ENCODE results near the gene PCSK2.

PCSK2 gene

DNA sequence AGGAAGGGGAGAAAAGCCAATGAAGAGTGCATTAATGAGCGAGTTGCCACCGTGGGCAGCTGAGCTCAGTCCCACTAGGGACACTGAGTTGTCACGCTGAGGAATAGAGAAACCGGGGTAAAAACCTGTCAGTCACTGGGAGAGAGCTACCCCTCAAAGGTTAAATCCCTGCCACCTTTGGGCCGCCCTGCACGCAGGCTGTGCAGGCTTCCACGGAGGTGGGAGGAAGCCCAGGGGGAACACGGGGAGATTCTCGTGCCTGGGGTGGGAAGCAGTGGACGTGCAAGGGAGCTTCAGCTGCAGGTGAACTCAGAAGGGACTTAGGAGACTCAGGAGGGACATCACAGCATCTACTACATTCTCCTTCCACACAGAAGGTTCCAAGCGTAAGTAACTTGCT, 253.9 kb downstream of the PCSK2 start:
- DNase-seq (ENCODE audit: low spot score) = no peak

DNA sequence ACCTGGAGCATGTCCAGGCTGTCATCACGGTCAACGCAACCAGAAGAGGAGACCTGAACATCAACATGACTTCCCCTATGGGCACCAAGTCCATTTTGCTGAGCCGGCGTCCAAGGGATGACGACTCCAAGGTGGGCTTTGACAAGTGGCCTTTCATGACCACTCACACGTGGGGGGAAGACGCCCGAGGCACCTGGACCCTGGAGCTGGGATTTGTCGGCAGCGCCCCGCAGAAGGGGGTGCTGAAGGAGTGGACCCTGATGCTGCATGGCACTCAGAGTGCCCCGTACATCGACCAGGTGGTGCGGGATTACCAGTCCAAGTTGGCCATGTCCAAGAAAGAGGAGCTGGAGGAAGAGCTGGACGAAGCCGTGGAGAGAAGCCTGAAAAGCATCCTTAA, 254.8 kb downstream of the PCSK2 start:
- no peak for DNase-seq (ENCODE audit: low spot score)

DNA sequence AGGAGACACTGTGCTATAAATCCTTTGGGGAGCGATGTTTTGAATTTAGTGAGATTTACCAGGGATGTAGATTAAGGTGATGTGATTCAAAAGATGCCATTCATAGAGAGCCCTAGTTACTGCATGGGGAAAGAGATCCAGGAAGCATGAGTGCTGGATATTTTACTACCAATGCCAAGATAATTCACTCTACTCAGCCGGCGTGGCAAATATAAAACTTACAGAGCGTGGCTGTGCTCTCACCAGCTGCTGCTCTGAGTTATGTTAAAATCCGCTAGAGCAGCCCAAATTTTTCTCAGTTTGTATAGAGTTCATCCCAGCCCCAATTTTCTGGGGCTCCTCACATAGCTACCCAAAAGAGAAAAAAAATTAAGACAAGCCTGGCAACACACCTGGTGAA, 255.7 kb downstream of the PCSK2 start:
- no peak for DNase-seq (ENCODE audit: low spot score)

DNA sequence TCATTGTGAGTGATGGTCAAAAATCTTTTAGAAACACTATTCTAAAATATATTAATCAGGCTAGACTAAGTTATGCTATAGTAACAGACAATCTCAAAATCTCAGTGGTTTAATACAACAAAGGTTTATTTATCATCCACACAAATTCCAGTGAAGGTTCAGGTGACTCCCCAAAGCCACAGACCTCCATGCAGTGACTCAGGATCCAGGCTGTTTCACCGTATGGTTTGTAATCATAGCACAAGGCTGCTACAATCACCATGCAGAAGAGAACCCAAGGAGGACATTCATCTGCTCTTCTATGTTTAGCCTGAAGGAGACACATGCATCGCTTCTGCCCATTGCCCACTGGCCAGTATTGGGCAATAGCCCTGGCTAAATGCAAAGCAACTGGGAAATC, 258.2 kb downstream of the PCSK2 start:
- DNase-seq (ENCODE audit: low spot score) = no peak

DNA sequence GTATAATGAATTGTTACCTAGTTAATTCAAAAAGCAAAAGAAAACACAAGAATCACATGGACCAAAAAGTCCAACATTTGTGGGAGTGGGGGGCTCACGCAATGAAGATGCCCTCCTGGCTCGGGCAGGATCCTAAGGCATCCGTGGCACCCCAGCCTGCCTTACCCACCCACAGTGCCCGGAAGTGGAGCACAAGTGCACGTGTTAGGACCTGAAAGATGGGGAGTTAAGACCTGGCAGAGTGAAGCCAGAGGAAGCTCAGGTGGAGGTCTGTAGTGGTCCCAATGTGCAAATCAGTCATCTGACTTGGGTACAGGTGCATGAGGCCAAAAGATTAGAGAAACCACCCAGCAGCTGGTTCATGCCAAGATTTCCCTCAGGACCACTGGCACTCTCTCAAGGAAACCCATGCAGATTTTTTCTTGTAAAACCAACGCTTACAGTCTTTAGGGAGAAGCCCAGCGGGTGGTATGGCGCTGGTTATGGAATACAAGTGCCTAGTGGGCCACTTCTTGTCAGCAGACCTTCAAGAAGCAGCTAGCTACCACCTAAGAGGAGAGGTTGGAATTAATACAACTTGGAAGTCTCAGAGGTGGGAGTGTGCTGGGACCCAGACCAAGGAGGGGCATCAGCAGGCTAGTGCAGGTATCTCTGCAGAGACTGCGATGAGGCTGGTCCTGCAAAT, 262.2 kb downstream of the PCSK2 start:
- no peak for DNase-seq (ENCODE audit: low spot score)

DNA sequence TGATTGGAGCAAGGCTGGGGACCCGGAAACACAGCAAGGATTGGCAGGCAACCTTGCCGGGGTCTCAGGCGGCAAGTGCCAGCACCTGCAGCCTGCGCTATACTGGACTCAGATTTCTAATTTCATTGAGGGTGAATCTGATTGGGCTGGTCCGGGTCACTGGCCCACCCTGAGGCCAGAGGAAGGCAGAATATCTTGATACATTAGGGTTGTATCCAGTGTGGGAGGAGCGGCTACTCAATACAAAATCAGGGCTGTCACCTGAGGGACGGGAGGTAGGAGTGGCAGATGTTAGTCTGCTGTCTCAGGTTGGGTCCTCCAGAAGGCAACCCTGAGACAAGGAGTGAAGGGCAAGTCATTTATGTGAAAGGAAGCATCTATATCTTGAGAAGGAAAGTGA, 263.7 kb downstream of the PCSK2 start:
- no peak for DNase-seq (ENCODE audit: low spot score)

DNA sequence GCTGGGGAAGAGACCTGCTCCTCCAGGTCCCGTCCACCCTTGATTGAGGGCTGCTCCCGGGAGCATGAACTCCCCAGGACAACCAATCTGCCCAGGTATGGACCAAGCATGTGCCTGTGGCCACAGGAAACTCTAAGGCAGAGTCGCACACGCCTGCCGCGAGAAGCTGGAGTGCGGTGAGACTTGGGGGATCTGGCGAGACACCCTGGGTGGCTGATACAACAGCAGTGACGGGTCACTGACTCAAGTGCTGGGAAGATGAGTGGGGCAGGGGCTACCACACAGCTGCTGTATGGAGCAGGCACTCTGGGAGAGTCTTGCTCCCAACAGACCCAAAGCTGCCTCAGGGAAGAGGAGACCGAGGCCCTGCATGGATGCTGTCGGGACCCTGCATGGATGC, 264.2 kb downstream of the PCSK2 start:
- DNase-seq (ENCODE audit: low spot score) = no peak

DNA sequence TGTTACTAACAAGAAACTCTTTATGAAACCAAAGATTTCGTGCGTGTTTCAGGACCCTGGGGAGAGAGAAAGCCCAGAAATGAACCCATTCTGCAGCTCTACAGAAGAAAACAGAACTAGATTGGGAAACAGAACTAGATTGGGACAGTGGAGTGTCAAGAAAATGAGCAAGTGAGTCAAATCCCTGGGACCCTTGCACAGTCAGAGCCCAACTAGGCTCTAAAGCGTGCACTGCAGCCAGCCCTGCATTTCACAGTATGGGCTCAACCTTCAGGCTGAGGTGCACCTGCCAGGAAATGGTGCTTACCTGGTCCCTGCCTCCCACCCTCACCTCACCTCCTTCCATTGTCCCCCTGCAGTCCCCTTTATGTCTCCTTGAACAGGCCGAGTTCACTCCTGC, 264.6 kb downstream of the PCSK2 start:
- DNase-seq (ENCODE audit: low spot score) = no peak

DNA sequence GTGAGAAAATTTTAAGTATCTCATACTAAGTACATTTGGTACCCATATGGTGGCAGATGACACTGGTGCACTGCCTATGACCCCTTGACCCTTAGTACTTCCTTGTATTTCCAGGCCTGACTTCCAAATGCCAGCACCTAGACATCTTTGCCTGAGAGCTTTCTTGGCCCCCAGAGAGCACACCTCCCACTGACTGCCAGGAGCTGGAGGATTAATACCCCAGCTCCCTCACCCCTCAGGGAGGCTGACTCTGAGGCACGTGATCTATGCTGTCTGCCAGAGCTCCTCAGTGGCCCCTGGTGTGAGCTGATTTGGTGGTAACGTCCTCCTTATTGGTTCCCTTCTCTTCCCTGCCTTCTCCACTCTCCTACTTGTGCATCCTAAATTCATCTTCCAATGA, 266.3 kb downstream of the PCSK2 start:
- DNase-seq (ENCODE audit: low spot score) = no peak

DNA sequence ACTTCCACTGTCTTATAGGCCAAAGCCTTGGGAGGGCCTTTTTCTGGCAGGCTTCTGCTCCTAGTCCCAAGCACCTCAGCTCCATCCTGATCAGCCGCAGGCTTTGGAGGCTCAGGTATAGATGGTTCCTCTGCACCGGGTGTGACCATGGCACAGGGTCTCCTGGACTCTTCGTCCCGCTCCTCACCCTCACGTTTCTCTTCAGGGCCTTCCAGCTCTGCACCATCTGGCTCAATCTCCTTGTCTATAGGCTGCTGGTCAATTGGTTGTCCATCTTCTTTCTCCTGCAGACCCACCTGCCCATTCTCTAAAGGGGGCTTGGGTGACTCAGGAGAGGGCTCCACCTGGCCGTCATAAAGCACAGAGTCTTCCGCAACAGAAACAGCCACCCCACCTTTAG, 267.4 kb downstream of the PCSK2 start:
- DNase-seq (ENCODE audit: low spot score) = no peak

DNA sequence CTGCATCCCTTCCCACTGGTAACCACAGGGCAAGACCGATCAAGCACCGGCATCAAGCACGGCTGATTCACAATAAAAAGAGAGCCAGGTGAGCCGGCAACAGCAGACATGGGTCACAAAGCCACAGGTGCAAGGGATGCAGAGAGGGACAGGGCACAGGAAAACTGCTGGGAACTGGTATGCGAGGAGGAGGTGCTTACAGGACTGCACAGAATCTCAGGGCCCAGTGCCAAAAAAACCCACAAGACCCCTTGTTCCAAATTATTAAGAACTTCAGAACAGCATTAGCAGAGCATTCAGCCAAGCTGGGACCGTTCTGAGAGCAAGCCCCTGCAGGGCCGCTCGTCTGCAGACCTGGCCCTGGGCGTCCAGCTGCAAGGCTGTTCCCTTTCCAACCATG, 269.0 kb downstream of the PCSK2 start:
- DNase-seq (ENCODE audit: low spot score) = no peak

DNA sequence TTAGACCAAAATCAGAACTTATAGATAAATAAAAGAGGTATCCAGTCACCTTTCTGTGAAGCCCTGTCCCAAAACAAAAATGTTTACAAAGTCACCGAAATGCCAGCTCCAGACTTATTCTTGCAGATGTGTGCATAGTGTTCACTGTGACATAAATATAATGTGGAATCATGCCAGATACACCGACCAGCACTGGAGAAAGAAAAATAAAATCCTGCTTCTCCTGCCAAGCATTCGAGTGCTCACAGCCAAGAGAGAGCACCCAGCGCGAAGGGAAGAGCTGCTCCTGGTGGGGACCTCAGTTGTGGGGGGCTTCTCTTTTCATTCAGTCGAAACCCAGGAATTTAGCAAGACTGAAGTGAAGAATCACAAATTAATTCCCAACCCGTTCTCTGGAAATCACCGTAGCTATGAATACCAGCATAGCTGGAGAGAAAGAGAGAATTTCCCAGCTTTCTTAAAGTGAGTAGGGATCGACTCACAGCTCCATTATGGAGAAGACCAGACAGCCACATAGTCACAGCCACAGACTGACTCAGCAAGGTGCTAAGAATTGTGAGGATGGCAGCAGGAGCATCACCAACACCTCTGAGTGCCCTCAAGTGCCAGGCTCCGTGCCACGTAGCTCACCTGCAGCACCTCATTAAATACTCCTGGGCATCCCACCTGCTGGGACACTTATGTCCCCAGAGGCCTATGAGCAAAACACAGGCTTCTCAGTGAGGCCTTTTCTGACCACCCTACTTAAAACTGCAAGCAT, 271.2 kb downstream of the PCSK2 start:
- DNase-seq (ENCODE audit: low spot score) = no peak

DNA sequence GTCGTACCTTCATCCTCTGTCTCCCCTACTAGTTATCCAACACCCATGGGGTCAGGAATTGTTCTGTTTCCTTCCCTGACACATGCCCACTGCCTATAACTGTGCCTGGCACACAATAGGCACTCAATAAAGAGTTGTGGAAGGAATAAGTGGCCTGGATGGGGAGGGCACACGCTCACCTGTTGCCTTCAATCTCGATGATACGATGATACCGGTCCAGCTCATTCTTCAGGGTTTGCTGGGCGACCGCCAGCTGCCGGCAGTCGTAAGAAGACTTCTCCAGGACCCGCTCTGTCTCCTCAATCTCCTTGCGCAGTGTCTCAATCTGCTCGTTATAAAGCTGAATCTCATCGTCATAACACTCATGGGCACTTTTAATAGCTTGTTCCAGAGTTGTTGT, 271.8 kb downstream of the PCSK2 start:
- DNase-seq (ENCODE audit: low spot score) = no peak

DNA sequence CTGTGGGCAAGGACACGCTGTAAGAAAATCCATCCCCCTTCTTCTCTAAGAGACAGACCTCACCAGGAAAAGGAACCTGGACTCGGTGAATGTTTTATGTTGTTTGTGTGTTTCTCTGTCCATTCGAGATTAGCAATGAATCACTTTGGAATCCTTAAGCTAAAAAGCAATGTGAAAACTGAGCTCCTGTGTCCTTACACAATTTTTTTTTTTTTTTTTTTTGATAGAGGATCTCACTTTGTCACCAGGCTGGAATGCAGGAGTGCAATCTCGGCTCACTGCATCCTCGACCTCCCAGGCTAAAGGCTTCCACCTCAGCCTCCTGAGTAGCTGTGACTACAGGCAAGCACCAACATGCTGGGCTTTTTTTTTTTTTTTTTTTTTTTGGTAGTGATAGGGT, 272.2 kb downstream of the PCSK2 start:
- no peak for DNase-seq (ENCODE audit: low spot score)

DNA sequence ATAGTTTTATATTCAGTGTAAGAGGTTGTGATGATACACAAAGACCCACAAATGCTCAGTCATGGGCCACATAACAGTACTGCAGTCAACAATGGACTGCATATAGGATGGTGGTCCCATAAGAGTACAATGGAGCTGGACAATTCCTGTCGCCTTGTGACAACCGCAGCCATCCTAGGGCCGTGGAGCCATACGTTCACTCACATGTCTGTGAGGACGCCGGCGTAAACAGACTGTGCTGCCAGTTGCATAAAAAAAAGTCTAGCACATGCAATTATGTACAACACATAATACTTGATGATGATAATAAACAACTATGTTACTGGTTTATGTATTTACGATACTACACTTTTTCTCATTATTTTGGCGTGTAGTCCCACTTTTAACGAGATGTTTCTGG, 273.4 kb downstream of the PCSK2 start:
- DNase-seq (ENCODE audit: low spot score) = no peak

DNA sequence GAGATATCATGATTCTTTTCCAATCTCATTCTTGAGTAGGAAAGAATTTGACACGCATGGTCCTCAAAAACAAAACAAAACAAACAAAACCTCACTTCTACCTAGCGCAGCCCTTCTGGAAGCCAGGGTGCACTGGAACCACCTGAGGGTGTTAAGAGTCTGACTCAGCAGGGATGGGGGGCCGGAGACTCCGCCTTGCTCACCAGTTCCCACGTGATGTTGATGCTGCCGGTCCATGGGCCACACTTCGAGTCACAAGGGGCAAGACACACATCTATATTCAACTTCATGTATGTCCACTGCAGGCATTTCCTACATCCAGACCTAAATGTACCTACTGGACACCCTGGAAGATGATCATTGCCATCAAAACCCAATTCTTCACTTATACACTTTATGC, 274.0 kb downstream of the PCSK2 start:
- DNase-seq (ENCODE audit: low spot score) = no peak

DNA sequence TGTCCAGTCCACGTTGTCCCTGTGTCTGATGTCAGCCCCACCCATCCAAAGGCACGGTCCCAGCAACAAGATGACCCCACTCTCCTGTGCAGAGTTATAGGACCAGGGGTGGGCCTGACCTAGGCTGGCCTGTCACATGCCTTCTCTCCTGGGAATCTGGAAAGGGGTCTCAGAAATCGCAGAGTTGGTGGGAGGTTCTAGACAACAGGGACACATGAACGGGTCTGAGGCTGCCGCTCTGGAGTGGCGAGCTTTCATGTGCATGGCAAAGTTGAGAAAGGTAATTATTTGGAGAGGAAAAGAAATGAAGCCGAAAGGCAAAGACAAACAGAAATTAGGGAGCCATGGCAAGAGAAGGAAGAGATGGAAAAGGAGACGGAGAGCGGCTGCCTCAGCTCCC, 274.9 kb downstream of the PCSK2 start:
- no peak for DNase-seq (ENCODE audit: low spot score)

DNA sequence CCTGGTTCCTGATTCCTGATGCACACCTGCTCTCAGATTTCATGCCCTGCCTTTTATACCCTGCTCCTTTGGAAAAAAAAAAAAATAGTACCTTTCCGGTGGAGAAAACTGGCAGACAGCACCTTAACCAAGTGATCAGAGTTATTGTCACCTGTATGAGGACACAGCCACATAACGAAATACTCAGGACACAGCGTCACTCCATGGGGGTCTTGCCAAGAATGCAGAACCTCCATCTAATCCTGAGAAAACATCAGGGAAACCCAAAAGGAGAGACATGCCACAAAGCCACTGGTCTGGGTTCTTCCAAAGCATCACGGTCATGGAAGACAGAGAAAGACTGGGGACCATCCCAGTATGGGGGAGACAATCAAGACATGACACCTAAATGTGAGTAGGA, 275.3 kb downstream of the PCSK2 start:
- no peak for DNase-seq (ENCODE audit: low spot score)

DNA sequence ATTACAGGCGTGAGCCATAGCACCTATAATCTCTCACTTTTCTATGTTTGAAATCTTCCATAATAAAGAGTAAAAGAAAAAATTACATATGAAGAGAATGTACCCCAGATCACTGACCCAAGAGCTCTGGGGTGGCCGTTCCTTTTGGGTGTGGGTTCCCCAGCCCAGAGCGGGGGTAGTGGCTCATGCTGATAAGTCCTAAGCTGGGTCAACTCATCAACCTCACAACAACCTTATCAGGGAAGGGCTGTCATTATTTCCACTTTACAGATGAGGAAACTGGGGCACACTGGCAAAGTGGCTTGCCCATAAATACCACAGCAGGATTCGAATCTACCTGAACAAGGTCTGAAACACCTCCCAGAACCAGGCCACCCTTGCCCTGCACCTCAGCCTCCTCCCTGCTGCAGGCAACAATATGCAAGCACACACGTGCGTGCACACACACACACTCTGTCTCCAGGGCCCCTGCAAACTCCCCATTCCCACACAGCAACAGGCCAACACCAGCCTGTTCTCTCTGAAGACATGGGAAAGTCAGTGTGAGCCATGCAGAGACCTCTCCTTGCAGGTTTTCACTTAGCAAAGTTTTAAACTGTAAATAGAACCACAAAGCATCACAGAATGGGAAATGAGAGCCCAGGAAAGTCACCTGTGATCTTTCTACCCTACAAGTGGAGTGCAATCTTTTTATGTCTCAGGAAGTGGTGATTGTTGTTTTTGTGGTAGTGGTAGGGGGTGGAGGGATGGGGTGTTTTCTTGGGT, 276.6 kb downstream of the PCSK2 start:
- no peak for DNase-seq (ENCODE audit: low spot score)

DNA sequence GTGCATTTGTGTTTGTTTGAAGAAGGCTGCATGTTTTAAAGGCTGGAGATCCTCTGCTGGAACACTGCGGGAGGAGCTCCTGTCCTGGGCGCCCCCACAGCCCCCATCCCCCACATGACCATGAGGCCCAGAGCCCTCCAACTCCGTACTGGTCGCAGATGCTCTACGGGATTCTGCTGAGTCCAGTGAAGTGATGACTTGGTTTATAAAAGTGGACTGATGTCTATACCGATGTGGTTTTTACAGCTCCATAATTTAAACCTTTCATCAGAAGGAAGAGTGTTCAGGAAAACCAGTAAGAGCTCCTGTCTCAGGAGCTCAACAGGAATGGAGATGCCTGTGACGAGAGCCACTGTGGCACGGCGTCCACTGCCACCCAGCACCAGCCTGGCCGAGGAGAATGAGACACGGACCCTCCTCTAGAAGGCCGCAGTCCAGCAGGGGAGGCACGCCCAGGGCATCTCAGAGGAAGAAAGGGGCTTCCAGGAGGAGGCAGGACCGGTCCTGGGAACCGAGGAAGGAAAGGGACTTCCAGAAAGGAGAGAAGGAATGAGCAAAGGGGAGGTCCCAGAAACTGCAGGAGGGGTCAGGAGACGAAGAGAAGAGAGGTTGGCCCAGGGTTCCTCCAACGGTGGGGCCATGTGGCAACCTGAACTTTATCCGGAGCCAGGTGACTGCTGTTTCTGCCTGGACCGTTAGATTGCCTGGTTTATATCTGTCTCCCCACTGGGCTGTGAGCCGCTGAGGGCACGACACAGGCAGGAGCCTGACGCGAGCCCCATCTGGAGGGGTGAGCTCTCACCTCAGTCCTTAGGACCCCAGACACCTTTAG, 277.4 kb downstream of the PCSK2 start:
- DNase-seq (ENCODE audit: low spot score) = no peak

DNA sequence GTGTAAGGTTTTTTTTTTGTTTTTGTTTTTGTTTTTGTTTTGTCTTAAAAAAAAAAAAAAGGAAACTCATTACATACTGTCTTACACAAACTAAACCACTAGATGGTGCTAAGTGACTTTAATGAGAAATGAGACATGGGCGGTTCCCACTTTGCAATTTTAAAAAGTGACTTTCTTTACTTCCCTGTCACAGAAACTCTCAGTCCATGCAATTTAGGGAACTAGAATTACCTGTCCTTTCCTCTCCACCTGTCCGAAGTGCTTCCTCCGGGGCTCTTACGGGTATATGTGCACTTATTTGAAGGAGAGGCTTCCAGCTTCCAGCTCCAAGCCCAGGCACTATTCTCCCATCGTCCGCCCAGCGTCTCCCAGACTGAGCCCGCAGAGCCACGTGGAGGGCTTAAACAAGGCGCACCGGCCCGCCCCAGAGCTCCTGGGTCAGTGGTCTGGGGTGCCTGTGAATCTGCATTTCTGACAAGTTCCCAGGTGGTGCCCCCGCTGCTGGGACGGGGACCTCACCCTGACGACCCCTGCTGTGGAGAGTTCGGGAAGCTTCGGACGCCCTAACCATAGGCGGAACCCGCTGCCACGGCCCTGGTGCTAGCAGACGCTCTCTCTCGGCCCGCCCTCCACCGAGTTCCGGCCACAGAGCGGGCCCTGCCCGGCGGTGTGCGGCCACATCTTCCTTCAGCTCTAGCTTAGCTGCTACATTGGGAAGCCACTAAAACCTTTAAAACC, 278.2 kb downstream of the PCSK2 start:
- peak; percentile 48 for DNase-seq (ENCODE audit: low spot score)
